IMR-90 (cell line): ENCODE measurements around the gene SLC23A1. TPM values are rescaled to one million over a fixed set of nuclear protein-coding genes. Genes with fewer than 3 reads are reported as not detected.
A peak's percentile ranks its signal among the peaks of the same experiment; 100 is the strongest.

Experiments
- ATAC-seq: fragments of 200-7000 bp; cut with Tn5 transposase; 2 replicates; pipeline ENCODE4 v1.9.1; 2020; ENCODE audit warnings: low read depth, mild to moderate bottlenecking, moderate library complexity
- BruUV-seq: library from RNA; stranded (reverse); fragments of 400-500 nt; replicated peaks from 2 replicates; lab custom pipeline; 2021; lab: Mats Ljungman, UMichigan
- CTCF ChIA-PET: fragments of 300-600 bp; formaldehyde crosslinking; extraction: SDS; loops from one replicate; lab custom pipeline; 2021; ENCODE audit warnings: antibody characterized with exemption; lab: Yijun Ruan, JAX
- POLR2A ChIA-PET: fragments of 300-600 bp; sonication (Branson Sonifier 250); formaldehyde crosslinking; loops from one replicate; lab custom pipeline; 2022; ENCODE audit warnings: antibody characterized with exemption; ENCODE audit not compliant: unreplicated experiment; lab: Charles Lee
- DNase-seq: peaks from one replicate; pipeline ENCODE4 v3.0.0; 2013
- H2AFZ ChIP-seq: replicated peaks from 2 replicates; pipeline ENCODE3; 2013; ENCODE audit warnings: low read length, mild to moderate bottlenecking; ENCODE audit not compliant: poor library complexity
- H2AK5ac ChIP-seq: 2 replicates; pipeline ENCODE4 v1.6.1; 2013; ENCODE audit warnings: low read depth, low read length, inconsistent platforms
- H2AK9ac ChIP-seq: replicated peaks from 2 replicates; pipeline ENCODE3; 2013; ENCODE audit warnings: mild to moderate bottlenecking, low read depth, low read length, moderate library complexity; ENCODE audit not compliant: poor library complexity
- H2BK120ac ChIP-seq: 2 replicates; pipeline ENCODE4 v1.6.1; 2013; ENCODE audit warnings: low read depth, low read length, inconsistent platforms
- H2BK15ac ChIP-seq: 3 replicates; pipeline ENCODE4 v1.6.1; 2013; ENCODE audit warnings: low read depth, low read length, inconsistent platforms
- H2BK20ac ChIP-seq: 2 replicates; pipeline ENCODE4 v1.6.1; 2013; ENCODE audit warnings: low read depth, mild to moderate bottlenecking, inconsistent platforms, low read length, moderate library complexity
- H2BK5ac ChIP-seq: 2 replicates; pipeline ENCODE4 v1.6.1; 2013; ENCODE audit warnings: mild to moderate bottlenecking, low read depth, low read length, inconsistent platforms; ENCODE audit not compliant: poor library complexity, severe bottlenecking
- H3K14ac ChIP-seq: replicated peaks from 2 replicates; pipeline ENCODE4 v1.6.1; 2013; ENCODE audit warnings: low read depth, low read length, inconsistent platforms
- H3K18ac ChIP-seq: 2 replicates; pipeline ENCODE4 v1.6.1; 2013; ENCODE audit warnings: low read depth, low read length, control low read depth
- H3K23ac ChIP-seq: 2 replicates; pipeline ENCODE4 v1.6.1; 2013; ENCODE audit warnings: low read depth, low read length, inconsistent platforms
- H3K27ac ChIP-seq: 2 replicates; pipeline ENCODE4 v1.5.1; 2013; ENCODE audit warnings: mild to moderate bottlenecking, control low read depth, low read length; ENCODE audit not compliant: insufficient read depth
- H3K27me3 ChIP-seq: 2 replicates; pipeline ENCODE4 v1.6.1; 2013; ENCODE audit warnings: low read length; ENCODE audit not compliant: control insufficient read depth, insufficient read depth
- H3K36me3 ChIP-seq: 2 replicates; pipeline ENCODE4 v1.6.1; 2013; ENCODE audit warnings: low read length, mixed read lengths; ENCODE audit not compliant: control insufficient read depth, insufficient read depth
- H3K4ac ChIP-seq: 2 replicates; pipeline ENCODE4 v1.6.1; 2013; ENCODE audit warnings: low read depth, low read length, inconsistent platforms
- H3K4me1 ChIP-seq: 2 replicates; pipeline ENCODE4 v1.6.1; 2013; ENCODE audit warnings: low read length, mixed read lengths; ENCODE audit not compliant: control insufficient read depth, insufficient read depth
- H3K4me2 ChIP-seq: 2 replicates; pipeline ENCODE4 v1.6.1; 2013; ENCODE audit warnings: low read depth, mild to moderate bottlenecking, control low read depth, low read length, moderate library complexity
- H3K4me3 ChIP-seq: 2 replicates; pipeline ENCODE4 v1.5.1; 2013; ENCODE audit warnings: low read depth, mild to moderate bottlenecking, control low read depth, low read length, moderate library complexity; ENCODE audit not compliant: insufficient read depth
- H3K56ac ChIP-seq: 2 replicates; pipeline ENCODE4 v1.6.1; 2013; ENCODE audit warnings: low read length, inconsistent platforms; ENCODE audit not compliant: insufficient read depth; ENCODE audit errors: extremely low read depth
- H3K79me1 ChIP-seq, 2 experiments: 2 replicates each; pipeline ENCODE4 v1.6.1; 2013; ENCODE audit warnings: low read length in 2 of 2, inconsistent platforms in 1 of 2, low read depth in 1 of 2
- H3K9ac ChIP-seq: 2 replicates; pipeline ENCODE4 v1.6.1; 2013; ENCODE audit warnings: low read depth, low read length, control low read depth
- H3K9me1 ChIP-seq: 2 replicates; pipeline ENCODE4 v1.6.1; 2013; ENCODE audit warnings: low read length, inconsistent platforms; ENCODE audit not compliant: insufficient read depth
- H3K9me3 ChIP-seq: 2 replicates; pipeline ENCODE4 v1.6.1; 2013; ENCODE audit warnings: low read length; ENCODE audit not compliant: control insufficient read depth, insufficient read depth
- H4K20me1 ChIP-seq: 2 replicates; pipeline ENCODE4 v1.6.1; 2013; ENCODE audit warnings: low read length, inconsistent platforms; ENCODE audit not compliant: insufficient read depth
- H4K5ac ChIP-seq: 2 replicates; pipeline ENCODE4 v1.6.1; 2013; ENCODE audit warnings: mild to moderate bottlenecking, low read depth, low read length, control low read depth
- H4K8ac ChIP-seq, 2 experiments: 2 replicates each; pipeline ENCODE4 v1.6.1; 2013; ENCODE audit warnings: low read depth in 2 of 2, low read length in 2 of 2, control low read depth in 1 of 2, inconsistent platforms in 1 of 2
- H4K91ac ChIP-seq: 2 replicates; pipeline ENCODE4 v1.6.1; 2013; ENCODE audit warnings: low read depth, low read length, inconsistent platforms; ENCODE audit not compliant: insufficient read depth
- FOS ChIP-seq: fragments of 150-350 bp; IDR thresholded peaks from 2 replicates; pipeline ENCODE4 v1.6.1; 2016; ENCODE audit warnings: low read depth, low read length
- WGBS, 2 experiments: methylation state at CpG; one replicate each; pipeline versions ENCODE4 v1.1.5 to v1.1.7; 2013; ENCODE audit warnings: missing lambda C conversion rate in 2 of 2; ENCODE audit not compliant: insufficient read length in 1 of 2; ENCODE audit errors: extremely low coverage in 2 of 2; 5-methylcytosine and 5-hydroxymethylcytosine counted together
- dilution Hi-C: fragments of 300-500 bp; cut with HindIII; formaldehyde crosslinking; loops from one replicate; pipeline ENCODE4 v1.14.3; 2018; ENCODE audit warnings: low sequenced_read_pairs; ENCODE audit not compliant: unreplicated experiment
- in situ Hi-C: fragments of 300-500 bp; cut with MboI; formaldehyde crosslinking; loops from 3 replicates; pipeline ENCODE4 v1.14.3; 2019; ENCODE audit warnings: low sequenced_read_pairs, inconsistent platforms, mixed read lengths
- intact Hi-C: fragments of 100-400 bp; cut with micrococcal nuclease; formaldehyde crosslinking; loops from 2 replicates; pipeline ENCODE4 v1.10.0; 2022
- polyA plus RNA-seq, 3 experiments: library from polyadenylated mRNA; depleted of rRNA; stranded (reverse); fragments of >200 nt; gene quantifications; 2 replicates each; pipeline ENCODE4 v1.2.3, GENCODE V29; 2012; ENCODE audit warnings: low replicate concordance in 1 of 3
- total RNA-seq: library from RNA; depleted of rRNA; stranded (reverse); fragments of >200 nt; gene quantifications from 2 replicates; pipeline ENCODE4 v1.2.3, GENCODE V29; 2012

The SLC23A1 gene
- total and polyA plus RNA-seq, 2 of the 4 experiments (the other 2 are of a cell fraction) = not detected

- Histone ChIP-seq H3K9me1 (peaks cover 26% of the 10 kb centered on the region), H3K4ac (no peak overlapping the region), H4K8ac (no peak overlapping the region), H3K18ac (no peak overlapping the region), H3K9me3 (no peaks in the 10 kb centered on the region), H3K27me3 (no peaks in the 10 kb centered on the region), H2BK15ac (no peak overlapping the region), H3K14ac (no peak overlapping the region), H3K9ac (no peak overlapping the region), H3K4me3 (no peak overlapping the region), H4K5ac (no peak overlapping the region), H2BK20ac (no peak overlapping the region), H3K56ac (no peak overlapping the region), H3K4me2 (no peak overlapping the region), H2BK5ac (no peak overlapping the region), H4K20me1 (peaks cover 22% of the 10 kb centered on the region; the same call in 1 of the 2 replicates), H4K91ac (no peak overlapping the region), H3K4me1 (peaks cover 11% of the 10 kb centered on the region), H2AK5ac (no peak overlapping the region), H3K27ac (no peak overlapping the region), H3K36me3 (peaks cover 32% of the 10 kb centered on the region), H2BK120ac (no peak overlapping the region), H3K23ac (no peak overlapping the region), H3K79me1 (peaks cover 8 to 31% of the 10 kb centered on the region in 2 experiments), H2AK9ac (no peak overlapping the region), H2AFZ (no peak overlapping the region)
- POLR2A ChIA-PET = no interaction called here
- in situ Hi-C loops = no loop called here
- no peak for TF ChIP-seq FOS
- intact Hi-C loops = no loop called here
- dilution Hi-C loops = no loop called here
- DNase-seq (peak; percentile 43), ATAC-seq (no peak)
- WGBS, 2 experiments = 94% methylated on average over 2 of the region's 7 CpGs; no CpG with 5 or more reads in 1 of the 2 experiments
- CTCF ChIA-PET = no interaction called here
- no TSS peak for BruUV-seq
Measured at GRCh38 chr5:139371482-139372435, 11.3 kb downstream of the SLC23A1 start.
